Caco-2 (cell line): ENCODE results near the gene FAN1. TPM values are rescaled to one million over a fixed set of nuclear protein-coding genes. Genes with fewer than 3 reads are reported as not detected.

ENCODE experiments used
- BruUV-seq: library from RNA; stranded (reverse); fragments of 400-500 nt; replicated peaks from 2 replicates; lab custom pipeline; 2021; lab: Mats Ljungman, UMichigan
- CTCF ChIA-PET: fragments of 300-600 bp; sonication (Branson Sonifier 250); formaldehyde crosslinking; loops from one replicate; lab custom pipeline; 2022; ENCODE audit warnings: antibody characterized with exemption; lab: Charles Lee
- POLR2A ChIA-PET: fragments of 300-600 bp; sonication (Branson Sonifier 250); formaldehyde crosslinking; loops from one replicate; lab custom pipeline; 2022; ENCODE audit warnings: antibody characterized with exemption; lab: Charles Lee
- DNase-seq, 2 experiments: peaks; one replicate each; pipeline versions ENCODE4 v3.0.0 to v3.0.0-alpha.2; 2020 to 2022
- H3K27me3 ChIP-seq: replicated peaks from 2 replicates; pipeline ENCODE4 v1.6.0; 2011; ENCODE audit warnings: low read length; ENCODE audit not compliant: control insufficient read depth, insufficient read depth
- H3K36me3 ChIP-seq: 2 replicates; pipeline ENCODE4 v1.5.1; 2011; ENCODE audit warnings: low read length; ENCODE audit not compliant: control insufficient read depth, insufficient read depth
- H3K4me1 ChIP-seq: fragments of 250-450 bp; sonication (Bioruptor Pico); 2 replicates; pipeline ENCODE4 v1.5.1; 2020; ENCODE audit warnings: mild to moderate bottlenecking
- H3K4me3 ChIP-seq: 2 replicates; pipeline ENCODE4 v1.5.1; 2011; ENCODE audit warnings: low read depth, mild to moderate bottlenecking, control low read depth, low read length
- H3K9me3 ChIP-seq: fragments of 250-450 bp; sonication (Bioruptor Pico); 2 replicates; pipeline ENCODE4 v1.5.1; 2020; ENCODE audit warnings: mild to moderate bottlenecking, moderate library complexity
- H3K27ac Mint-ChIP-seq: one replicate; pipeline ENCODE4 v1.8.0; 2022; ENCODE audit warnings: mixed read lengths; ENCODE audit not compliant: unreplicated experiment
- H3K27me3 Mint-ChIP-seq: one replicate; pipeline ENCODE4 v1.8.0; 2022; ENCODE audit warnings: mixed read lengths; ENCODE audit not compliant: insufficient read depth, unreplicated experiment
- H3K36me3 Mint-ChIP-seq: one replicate; pipeline ENCODE4 v1.8.0; 2022; ENCODE audit warnings: mild to moderate bottlenecking, mixed read lengths; ENCODE audit not compliant: insufficient read depth, unreplicated experiment
- H3K4me1 Mint-ChIP-seq: one replicate; pipeline ENCODE4 v1.8.0; 2022; ENCODE audit warnings: low read depth, mixed read lengths; ENCODE audit not compliant: unreplicated experiment
- H3K4me3 Mint-ChIP-seq: one replicate; pipeline ENCODE4 v1.8.0; 2022; ENCODE audit warnings: mild to moderate bottlenecking, moderate library complexity, mixed read lengths; ENCODE audit not compliant: unreplicated experiment
- H3K9me3 Mint-ChIP-seq: one replicate; pipeline ENCODE4 v1.8.0; 2022; ENCODE audit warnings: mixed read lengths; ENCODE audit not compliant: unreplicated experiment
- CTCF ChIP-seq, 2 experiments: fragments of 200-600 bp in 1 of 2; IDR thresholded peaks; 1 replicate in 1 of 2; 2 replicates in 1 of 2; pipeline versions ENCODE4 v1.5.1 to v1.8.0; 2011 to 2022; ENCODE audit warnings: antibody characterized with exemption in 1 of 2, control low read depth in 1 of 2, inconsistent platforms in 1 of 2, low read depth in 1 of 2, low read length in 1 of 2, mild to moderate bottlenecking in 1 of 2, moderate library complexity in 1 of 2; ENCODE audit not compliant: insufficient read depth in 1 of 2, severe bottlenecking in 1 of 2, unreplicated experiment in 1 of 2
- intact Hi-C: fragments of 100-400 bp; cut with micrococcal nuclease; formaldehyde crosslinking; loops from one replicate; pipeline ENCODE4 v1.10.0; 2022; ENCODE audit not compliant: unreplicated experiment
- total RNA-seq: library from RNA; stranded (reverse); gene quantifications from 2 replicates; pipeline ENCODE4 v1.2.3, GENCODE V29; 2022

Gene FAN1
- total RNA-seq, 1 experiment from 2014 or later = 26.6 TPM

- Histone ChIP-seq H3K27me3 (no peaks in the 10 kb centered on the region), H3K4me3 (no peak overlapping the region), H3K9me3 (no peaks in the 10 kb centered on the region), H3K4me1 (no peaks in the 10 kb centered on the region), H3K36me3 (no peaks in the 10 kb centered on the region)
- peak in 1 of 2 experiments; percentile 17 for DNase-seq
- H3K4me3 Mint-ChIP-seq = no peak overlapping the region
- POLR2A ChIA-PET = no interaction called here
- intact Hi-C loops = no loop called here
- no peaks in the 10 kb centered on the region for H3K27me3 Mint-ChIP-seq
- H3K4me1 Mint-ChIP-seq = no peaks in the 10 kb centered on the region
- TF ChIP-seq CTCF (IDR thresholded peaks at IDR 0.05; ENCODE audit: insufficient read depth in 1 of 2, low read depth in 1 of 2, low read length in 1 of 2, severe bottlenecking in 1 of 2, unreplicated experiment in 1 of 2) = no peak
- no peak overlapping the region for H3K27ac Mint-ChIP-seq
- CTCF ChIA-PET = interaction anchor here (0.6 to 3.7 kb wide), 2 partner anchors 12 to 233 kb away, joined by 4 to 37 read pairs; no protein-coding TSS in a partner anchor
- H3K36me3 Mint-ChIP-seq = no peaks in the 10 kb centered on the region
- BruUV-seq = no TSS peak
- no peaks in the 10 kb centered on the region for H3K9me3 Mint-ChIP-seq
These were observed 7.5 kb upstream of the FAN1 start for GRCh38 chr15:30896211-30896606.

GRCh38 chr15:30901889-30902288 is 1.8 kb upstream of the FAN1 start:
- Mint-ChIP-seq H3K4me1 (peaks cover 6% of the 10 kb centered on the region), H3K9me3 (no peaks in the 10 kb centered on the region), H3K4me3 (no peak overlapping the region), H3K36me3 (peaks cover 7% of the 10 kb centered on the region), H3K27ac (no peak overlapping the region), H3K27me3 (no peaks in the 10 kb centered on the region)
- H3K36me3 ChIP-seq = no peaks in the 10 kb centered on the region
- no peaks in the 10 kb centered on the region for H3K27me3 ChIP-seq
- H3K9me3 ChIP-seq = no peaks in the 10 kb centered on the region
- H3K4me3 ChIP-seq = no peak overlapping the region
- ChIA-PET CTCF (interaction anchor here (1.0 kb wide), 1 partner anchor 17 kb away, joined by 3 read pairs; no protein-coding TSS in a partner anchor), POLR2A (no interaction called here)
- H3K4me1 ChIP-seq = no peaks in the 10 kb centered on the region
- BruUV-seq = no TSS peak
- intact Hi-C loops = loop anchor here (5.0 kb wide), 1 partner anchor 90 kb away; the partner anchor contains the start of gene MTMR10
- no peak for DNase-seq
- TF ChIP-seq CTCF (IDR thresholded peaks at IDR 0.05; ENCODE audit: insufficient read depth in 1 of 2, low read depth in 1 of 2, low read length in 1 of 2, severe bottlenecking in 1 of 2, unreplicated experiment in 1 of 2) = no peak

- Histone ChIP-seq H3K4me3 (peak overlapping the region; percentile 96), H3K27me3 (no peaks in the 10 kb centered on the region), H3K9me3 (no peaks in the 10 kb centered on the region), H3K36me3 (no peaks in the 10 kb centered on the region), H3K4me1 (no peaks in the 10 kb centered on the region)
- Mint-ChIP-seq H3K4me1 (peaks cover 6% of the 10 kb centered on the region), H3K27ac (no peak overlapping the region), H3K4me3 (peak overlapping the region; percentile 97), H3K27me3 (no peaks in the 10 kb centered on the region), H3K36me3 (peaks cover 20% of the 10 kb centered on the region), H3K9me3 (no peaks in the 10 kb centered on the region)
- DNase-seq = no peak
- POLR2A ChIA-PET = no interaction called here
- TF ChIP-seq CTCF (IDR thresholded peaks at IDR 0.05; ENCODE audit: insufficient read depth in 1 of 2, low read depth in 1 of 2, low read length in 1 of 2, severe bottlenecking in 1 of 2, unreplicated experiment in 1 of 2) = no peak
- CTCF ChIA-PET = interaction anchor here (2.9 kb wide), 1 partner anchor 224 kb away, joined by 21 read pairs; no protein-coding TSS in a partner anchor
- intact Hi-C loops = loop anchor here (5.0 kb wide), 1 partner anchor 87 kb away; the partner anchor contains the start of gene MTMR10
- no TSS peak for BruUV-seq
These were observed 1.1 kb downstream of the FAN1 start for GRCh38 chr15:30904812-30905211.
